ENCODE data around the gene FLOT1. TPM values are rescaled to one million over a fixed set of nuclear protein-coding genes. Genes with fewer than 3 reads are reported as not detected.

The FLOT1 gene
- total RNA-seq, 1 donor from 2014 or later = 20.0 TPM

- TF ChIP-seq CTCF (IDR thresholded peaks at IDR 0.05; ENCODE audit: insufficient read depth, low read length, severe bottlenecking) = no peak
- FAIRE-seq (no peak), DNase-seq (ENCODE audit: low read depth) (no peak)
- Histone ChIP-seq H3K36me3 (ENCODE audit: control insufficient read depth, insufficient read depth, low read length) (peaks cover 3% of the 10 kb centered on the region), H3K27me3 (ENCODE audit: control insufficient read depth, insufficient read depth, low read length) (no peaks in the 10 kb centered on the region), H3K4me3 (ENCODE audit: low read depth, low read length) (peak overlapping the region; percentile 68)
These were observed 52.5 kb downstream of the FLOT1 start for GRCh38 chr6:30689985-30690384.

- no peak for TF ChIP-seq CTCF (IDR thresholded peaks at IDR 0.05; ENCODE audit: insufficient read depth, low read length, severe bottlenecking)
- Histone ChIP-seq H3K27me3 (ENCODE audit: control insufficient read depth, insufficient read depth, low read length) (no peaks in the 10 kb centered on the region), H3K36me3 (ENCODE audit: control insufficient read depth, insufficient read depth, low read length) (peaks cover 3% of the 10 kb centered on the region), H3K4me3 (ENCODE audit: low read depth, low read length) (no peak overlapping the region)
- DNase-seq (ENCODE audit: low read depth) = no peak
- no peak for FAIRE-seq
These were observed 53.2 kb downstream of the FLOT1 start for GRCh38 chr6:30689022-30689865.

- Histone ChIP-seq H3K27me3 (ENCODE audit: control insufficient read depth, insufficient read depth, low read length) (no peaks in the 10 kb centered on the region), H3K36me3 (ENCODE audit: control insufficient read depth, insufficient read depth, low read length) (peaks cover 5% of the 10 kb centered on the region), H3K4me3 (ENCODE audit: low read depth, low read length) (no peak overlapping the region)
- DNase-seq (ENCODE audit: low read depth) (no peak), FAIRE-seq (no peak)
- TF ChIP-seq CTCF (IDR thresholded peaks at IDR 0.05; ENCODE audit: insufficient read depth, low read length, severe bottlenecking) = no peak
These were observed 53.9 kb downstream of the FLOT1 start for GRCh38 chr6:30688569-30688968.

GRCh38 chr6:30687659-30688431 lies 54.6 kb downstream of the FLOT1 start:
- DNase-seq (ENCODE audit: low read depth) (no peak), FAIRE-seq (no peak)
- Histone ChIP-seq H3K36me3 (ENCODE audit: control insufficient read depth, insufficient read depth, low read length) (peaks cover 6% of the 10 kb centered on the region), H3K27me3 (ENCODE audit: control insufficient read depth, insufficient read depth, low read length) (no peaks in the 10 kb centered on the region), H3K4me3 (ENCODE audit: low read depth, low read length) (peak overlapping the region; percentile 76)
- TF ChIP-seq CTCF (IDR thresholded peaks at IDR 0.05; ENCODE audit: insufficient read depth, low read length, severe bottlenecking) = no peak

GRCh38 chr6:30686908-30687658 lies 55.4 kb downstream of the FLOT1 start:
- Histone ChIP-seq H3K4me3 (ENCODE audit: low read depth, low read length) (peak overlapping the region; percentile 76), H3K36me3 (ENCODE audit: control insufficient read depth, insufficient read depth, low read length) (peaks cover 6% of the 10 kb centered on the region), H3K27me3 (ENCODE audit: control insufficient read depth, insufficient read depth, low read length) (no peaks in the 10 kb centered on the region)
- TF ChIP-seq CTCF (IDR thresholded peaks at IDR 0.05; ENCODE audit: insufficient read depth, low read length, severe bottlenecking) = no peak
- FAIRE-seq (no peak), DNase-seq (ENCODE audit: low read depth) (peak; percentile 94)

Measured in bronchial epithelial cell (primary cell).